PC-9 (cell line): Measurements from ENCODE around the gene NDUFS7. TPM values are rescaled to one million over a fixed set of nuclear protein-coding genes. Genes with fewer than 3 reads are reported as not detected.

ENCODE experiments used
- BruUV-seq: library from RNA; stranded (reverse); fragments of 400-500 nt; replicated peaks from 2 replicates; lab custom pipeline; 2021; lab: Mats Ljungman, UMichigan
- CTCF ChIA-PET: fragments of 300-600 bp; sonication (Branson Sonifier 250); formaldehyde crosslinking; loops from one replicate; lab custom pipeline; 2022; ENCODE audit warnings: antibody characterized with exemption; lab: Charles Lee
- POLR2A ChIA-PET: fragments of 300-600 bp; sonication (Branson Sonifier 250); formaldehyde crosslinking; loops from one replicate; lab custom pipeline; 2022; ENCODE audit warnings: antibody characterized with exemption; ENCODE audit not compliant: unreplicated experiment; lab: Charles Lee
- DNase-seq, 2 experiments: peaks; one replicate each; pipeline versions ENCODE4 v3.0.0 to v3.0.0-alpha.2; 2015 to 2022; ENCODE audit warnings: mixed read lengths in 1 of 2
- H2AFZ ChIP-seq: fragments of 200-600 bp; sonication (generic); 2 replicates; pipeline ENCODE4 v1.8.1; 2017; ENCODE audit warnings: antibody characterized with exemption
- H3F3A ChIP-seq: fragments of 200-600 bp; sonication (generic); 2 replicates; pipeline ENCODE4 v1.8.1; 2017; ENCODE audit warnings: antibody characterized with exemption, mild to moderate bottlenecking, low read depth; ENCODE audit not compliant: insufficient read depth
- H3K27ac ChIP-seq: fragments of 200-600 bp; sonication (generic); 2 replicates; pipeline ENCODE4 v1.6.1; 2016; ENCODE audit warnings: mixed run types
- H3K27me3 ChIP-seq: fragments of 200-600 bp; sonication (generic); 2 replicates; pipeline ENCODE4 v1.6.1; 2016; ENCODE audit warnings: low read depth, mixed run types; ENCODE audit not compliant: insufficient read depth
- H3K36me3 ChIP-seq: fragments of 200-600 bp; sonication (generic); 2 replicates; pipeline ENCODE4 v1.6.1; 2016; ENCODE audit warnings: low read depth, mixed run types
- H3K4me1 ChIP-seq: fragments of 200-600 bp; sonication (generic); replicated peaks from 2 replicates; pipeline ENCODE4 v1.6.1; 2016; ENCODE audit warnings: mixed run types; ENCODE audit not compliant: insufficient read depth
- H3K4me2 ChIP-seq: fragments of 200-600 bp; sonication (generic); 2 replicates; pipeline ENCODE4 v1.6.1; 2017; ENCODE audit warnings: mixed run types
- H3K4me3 ChIP-seq: fragments of 200-600 bp; sonication (generic); 2 replicates; pipeline ENCODE4 v1.6.1; 2016; ENCODE audit warnings: mixed run types
- H3K79me2 ChIP-seq: fragments of 200-600 bp; sonication (generic); 2 replicates; pipeline ENCODE4 v1.6.1; 2017; ENCODE audit warnings: low read depth, mixed run types
- H3K9me2 ChIP-seq: fragments of 200-600 bp; sonication (generic); 2 replicates; pipeline ENCODE4 v1.8.1; 2017; ENCODE audit warnings: mild to moderate bottlenecking; ENCODE audit not compliant: insufficient read depth
- H3K9me3 ChIP-seq: fragments of 200-600 bp; sonication (generic); 2 replicates; pipeline ENCODE4 v1.8.1; 2016; ENCODE audit warnings: low read depth; ENCODE audit not compliant: insufficient read depth
- H4K20me1 ChIP-seq: fragments of 200-600 bp; sonication (generic); 2 replicates; pipeline ENCODE4 v1.8.1; 2017; ENCODE audit not compliant: insufficient read depth
- CTCF ChIP-seq: fragments of 200-600 bp; sonication (generic); conservative IDR thresholded peaks from 2 replicates; pipeline ENCODE4 v1.6.1; 2017; ENCODE audit warnings: mixed run types, antibody characterized with exemption, mild to moderate bottlenecking, moderate library complexity
- EZH2 ChIP-seq: fragments of 200-600 bp; sonication (generic); IDR thresholded peaks from 2 replicates; pipeline ENCODE4 v1.8.0; 2017; ENCODE audit warnings: antibody characterized with exemption, low read depth
- intact Hi-C: fragments of 100-400 bp; cut with micrococcal nuclease; formaldehyde crosslinking; loops from one replicate; pipeline ENCODE4 v1.10.0; 2022; ENCODE audit not compliant: unreplicated experiment
- total RNA-seq: library from RNA; stranded (reverse); gene quantifications from 2 replicates; pipeline ENCODE4 v1.2.3, GENCODE V29; 2021

The NDUFS7 gene
- total RNA-seq, 1 experiment from 2014 or later = 67.5 TPM

- Histone ChIP-seq H3K4me3 (no peak overlapping the region), H3K79me2 (no peaks in the 10 kb centered on the region), H3K4me2 (no peak overlapping the region), H3K4me1 (no peaks in the 10 kb centered on the region), H3K9me3 (no peaks in the 10 kb centered on the region), H4K20me1 (no peaks in the 10 kb centered on the region), H2AFZ (no peak overlapping the region), H3K27me3 (no peaks in the 10 kb centered on the region), H3K36me3 (no peaks in the 10 kb centered on the region), H3K27ac (no peak overlapping the region), H3F3A (no peaks in the 10 kb centered on the region), H3K9me2 (no peaks in the 10 kb centered on the region)
- BruUV-seq = no TSS peak
- ChIA-PET POLR2A (no interaction called here), CTCF (no interaction called here)
- TF ChIP-seq CTCF = no peak
- no peak for TF ChIP-seq EZH2
- DNase-seq = no peak
- intact Hi-C loops = no loop called here
Measured at GRCh38 chr19:1392939-1393530, 9.3 kb downstream of the NDUFS7 start.

- no peaks in the 10 kb centered on the region for H3K36me3 ChIP-seq
- H3K79me2 ChIP-seq = no peaks in the 10 kb centered on the region
- POLR2A ChIA-PET = no interaction called here
- H4K20me1 ChIP-seq = no peaks in the 10 kb centered on the region
- no peaks in the 10 kb centered on the region for H3K9me3 ChIP-seq
- TF ChIP-seq CTCF (no peak), EZH2 (no peak)
- CTCF ChIA-PET = no interaction called here
- H3K4me3 ChIP-seq = no peak overlapping the region
- H3F3A ChIP-seq = no peaks in the 10 kb centered on the region
- no peak for DNase-seq
- intact Hi-C loops = no loop called here
- no peaks in the 10 kb centered on the region for H3K27me3 ChIP-seq
- H2AFZ ChIP-seq = no peak overlapping the region
- H3K9me2 ChIP-seq = no peaks in the 10 kb centered on the region
- no peaks in the 10 kb centered on the region for H3K4me1 ChIP-seq
- no peak overlapping the region for H3K27ac ChIP-seq
- no peak overlapping the region for H3K4me2 ChIP-seq
- no TSS peak for BruUV-seq
Measured at GRCh38 chr19:1393841-1394240, 10.1 kb downstream of the NDUFS7 start.

GRCh38 chr19:1394252-1395193 lies 10.8 kb downstream of the NDUFS7 start:
- H3K36me3 ChIP-seq = no peaks in the 10 kb centered on the region
- no TSS peak for BruUV-seq
- intact Hi-C loops = no loop called here
- H2AFZ ChIP-seq = no peak overlapping the region
- H3K9me3 ChIP-seq = no peaks in the 10 kb centered on the region
- no peak overlapping the region for H3K27ac ChIP-seq
- H4K20me1 ChIP-seq = no peaks in the 10 kb centered on the region
- no peaks in the 10 kb centered on the region for H3K9me2 ChIP-seq
- TF ChIP-seq CTCF (no peak), EZH2 (no peak)
- no peaks in the 10 kb centered on the region for H3K4me1 ChIP-seq
- no peak for DNase-seq
- no peaks in the 10 kb centered on the region for H3F3A ChIP-seq
- no peak overlapping the region for H3K4me3 ChIP-seq
- no peaks in the 10 kb centered on the region for H3K27me3 ChIP-seq
- ChIA-PET POLR2A (no interaction called here), CTCF (no interaction called here)
- no peak overlapping the region for H3K4me2 ChIP-seq
- H3K79me2 ChIP-seq = no peaks in the 10 kb centered on the region
